Measurements from ENCODE around the gene RPIA.

- TF ChIP-seq CTCF (IDR thresholded peaks at IDR 0.05) (no peak), POLR2A (IDR thresholded peaks at IDR 0.05) (no peak)
These were observed 43.7 kb downstream of the RPIA start for GRCh38 chr2:88735133-88735532.
